Kidney (tissue), 14 donors: ENCODE results near the gene MVB12A. TPM values are rescaled to one million over a fixed set of nuclear protein-coding genes. Genes with fewer than 3 reads are reported as not detected.

Experiments used
- DNase-seq, 5 donors: peaks; one replicate each; pipeline ENCODE4 v3.0.0-alpha.2; 2013 to 2020
- FAIRE-seq: peaks from 2 replicates; lab custom pipeline; 2012; peaks lifted over from hg19 to GRCh38; lab: Jason Lieb, UNC
- H3K27ac ChIP-seq, 2 donors: one replicate each; pipeline ENCODE4 v1.7.0; 2013; ENCODE audit warnings: low read depth in 2 of 2, low read length in 2 of 2, inconsistent platforms in 1 of 2
- H3K27me3 ChIP-seq: one replicate; pipeline ENCODE4 v1.7.1; 2013; ENCODE audit warnings: low read length, inconsistent platforms; ENCODE audit not compliant: control insufficient read depth, insufficient read depth
- H3K36me3 ChIP-seq, 3 donors: one replicate each; pipeline versions ENCODE4 v1.7.0 to v1.7.1; 2013; ENCODE audit warnings: low read length in 3 of 3, control low read depth in 1 of 3, inconsistent platforms in 1 of 3; ENCODE audit not compliant: insufficient read depth in 3 of 3, control insufficient read depth in 2 of 3
- H3K4me1 ChIP-seq, 3 donors: one replicate each; pipeline versions ENCODE4 v1.7.0 to v1.7.1; 2013; ENCODE audit warnings: low read length in 3 of 3, inconsistent platforms in 1 of 3, low read depth in 1 of 3; ENCODE audit not compliant: control insufficient read depth in 2 of 3, insufficient read depth in 2 of 3
- H3K4me3 ChIP-seq, 3 donors: one replicate each; pipeline versions ENCODE4 v1.7.0 to v1.8.1; 2013; ENCODE audit warnings: low read length in 3 of 3, control low read depth in 1 of 3, inconsistent platforms in 1 of 3
- H3K9ac ChIP-seq, 3 donors: one replicate each; pipeline versions ENCODE4 v1.7.0 to v1.7.1; 2013; ENCODE audit warnings: low read length in 3 of 3, control low read depth in 1 of 3, inconsistent platforms in 1 of 3
- H3K9me3 ChIP-seq, 3 donors: one replicate each; pipeline versions ENCODE4 v1.7.0 to v1.7.1; 2013; ENCODE audit warnings: low read length in 3 of 3, control low read depth in 1 of 3, inconsistent platforms in 1 of 3; ENCODE audit not compliant: control insufficient read depth in 2 of 3, insufficient read depth in 1 of 3
- intact Hi-C: fragments of 100-400 bp; cut with DNase I; formaldehyde crosslinking; loops from one replicate; pipeline ENCODE4 v1.11.1; 2022
- polyA plus RNA-seq: library from polyadenylated mRNA; stranded (reverse); fragments of 350-450 nt; fragmentation: Illumina TruSeq; extraction: RNeasy Lipid Tissue Mini Kit (QIAGEN cat#74804); gene quantifications from one replicate; pipeline ENCODE4 v1.2.3, GENCODE V29; 2014; ENCODE audit warnings: low read depth, low replicate concordance; ENCODE audit not compliant: insufficient read depth
- total RNA-seq: library from RNA; stranded (reverse); fragmentation: NEBNext Ultra II Directional; extraction: Animal tissue kit (Norgen Biotek cat#: 25700); gene quantifications from one replicate; pipeline ENCODE4 v1.2.1, GENCODE V29; 2021
- TF ChIP-seq, protein P1 (sequence below): IDR thresholded peaks from 3 replicates; pipeline ENCODE4 v1.5.1; 2012; ENCODE audit warnings: mild to moderate bottlenecking, moderate library complexity, borderline replicate concordance; ENCODE audit not compliant: insufficient read depth; ENCODE audit errors: extremely low read depth
- donor health status: control.
- donor health status: control.
- donor health status: control.
- donor health status: control.
- donor health status: control.
- donor health status: DM: yes; HTN: yes; CAD: no.
- donor health status: Normal renal cell carcinoma (clear cell type).

The MVB12A gene
- total and polyA plus RNA-seq, 2 donors from 2014 or later: 57.6 to 88.3 TPM

DNA sequence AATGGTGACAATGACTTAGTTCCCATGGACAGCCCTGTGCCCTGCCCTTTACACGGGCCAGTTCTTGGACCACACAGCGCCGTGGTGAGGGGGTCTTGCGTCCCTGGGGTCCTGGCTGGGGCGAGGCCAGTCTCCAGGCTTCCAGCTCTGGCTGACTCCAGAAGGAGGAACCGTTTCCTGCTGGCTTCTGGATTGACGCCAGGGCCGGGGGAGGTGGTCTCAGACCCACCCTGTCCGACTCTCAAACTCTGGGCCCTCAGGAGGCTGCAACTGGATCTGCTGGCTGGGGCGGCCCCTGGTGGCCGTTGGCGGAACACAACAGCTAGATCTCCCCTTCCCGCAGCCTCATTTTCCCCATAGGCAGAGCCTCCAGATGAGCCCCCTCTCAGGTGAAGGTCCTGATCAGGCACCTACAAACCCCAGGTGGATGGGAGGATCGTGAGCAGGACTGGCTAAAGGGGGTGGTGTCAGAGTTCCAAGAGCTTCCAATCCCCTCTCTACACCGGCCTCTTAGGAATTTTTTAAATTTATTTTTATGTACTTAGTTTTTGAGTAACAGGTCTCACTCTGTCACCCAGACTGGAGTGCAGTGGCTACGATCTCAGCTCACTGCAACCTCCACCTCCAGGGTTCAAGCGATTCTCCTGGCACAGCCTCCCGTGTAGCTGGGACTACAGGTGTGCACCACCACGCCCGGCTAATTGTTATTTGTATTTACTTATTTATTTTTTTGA, 33.8 kb upstream of the MVB12A start:
- DNase-seq: peak; percentile 77 to 89 (median 88)
- H3K27ac ChIP-seq: no peak overlapping the region
- TF ChIP-seq, protein P1, sequence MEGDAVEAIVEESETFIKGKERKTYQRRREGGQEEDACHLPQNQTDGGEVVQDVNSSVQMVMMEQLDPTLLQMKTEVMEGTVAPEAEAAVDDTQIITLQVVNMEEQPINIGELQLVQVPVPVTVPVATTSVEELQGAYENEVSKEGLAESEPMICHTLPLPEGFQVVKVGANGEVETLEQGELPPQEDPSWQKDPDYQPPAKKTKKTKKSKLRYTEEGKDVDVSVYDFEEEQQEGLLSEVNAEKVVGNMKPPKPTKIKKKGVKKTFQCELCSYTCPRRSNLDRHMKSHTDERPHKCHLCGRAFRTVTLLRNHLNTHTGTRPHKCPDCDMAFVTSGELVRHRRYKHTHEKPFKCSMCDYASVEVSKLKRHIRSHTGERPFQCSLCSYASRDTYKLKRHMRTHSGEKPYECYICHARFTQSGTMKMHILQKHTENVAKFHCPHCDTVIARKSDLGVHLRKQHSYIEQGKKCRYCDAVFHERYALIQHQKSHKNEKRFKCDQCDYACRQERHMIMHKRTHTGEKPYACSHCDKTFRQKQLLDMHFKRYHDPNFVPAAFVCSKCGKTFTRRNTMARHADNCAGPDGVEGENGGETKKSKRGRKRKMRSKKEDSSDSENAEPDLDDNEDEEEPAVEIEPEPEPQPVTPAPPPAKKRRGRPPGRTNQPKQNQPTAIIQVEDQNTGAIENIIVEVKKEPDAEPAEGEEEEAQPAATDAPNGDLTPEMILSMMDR: peak; percentile 80
- H3K9me3 ChIP-seq: no peaks in the 10 kb centered on the region
- H3K36me3 ChIP-seq: no peaks in the 10 kb centered on the region
- no peak overlapping the region for H3K4me3 ChIP-seq
- intact Hi-C loops: no loop called here
- peaks cover 0 to 3% (median 0%) of the 10 kb centered on the region in 3 donors for H3K4me1 ChIP-seq
- no peak for FAIRE-seq
- H3K27me3 ChIP-seq: no peaks in the 10 kb centered on the region
- no peak overlapping the region for H3K9ac ChIP-seq

DNA sequence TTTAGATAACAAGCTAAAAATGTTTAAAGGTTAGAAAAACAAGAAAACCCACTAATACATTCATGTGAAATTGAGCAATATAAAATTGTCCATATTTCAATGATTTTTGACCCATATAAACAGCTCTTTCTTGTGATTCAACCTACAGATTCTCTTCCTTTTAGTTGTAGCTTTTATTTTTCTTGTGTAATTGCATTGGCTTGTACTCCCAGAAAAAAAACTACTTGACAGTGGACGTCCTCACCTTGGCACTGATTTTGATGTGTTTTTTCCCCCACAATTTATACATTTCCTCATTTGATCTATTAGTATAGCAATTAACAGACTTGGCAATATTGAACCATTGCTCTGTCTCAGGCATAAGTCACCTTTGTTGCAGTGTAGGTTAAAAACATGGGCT, 30.6 kb upstream of the MVB12A start:
- FAIRE-seq: no peak
- no peaks in the 10 kb centered on the region for H3K9me3 ChIP-seq

DNA sequence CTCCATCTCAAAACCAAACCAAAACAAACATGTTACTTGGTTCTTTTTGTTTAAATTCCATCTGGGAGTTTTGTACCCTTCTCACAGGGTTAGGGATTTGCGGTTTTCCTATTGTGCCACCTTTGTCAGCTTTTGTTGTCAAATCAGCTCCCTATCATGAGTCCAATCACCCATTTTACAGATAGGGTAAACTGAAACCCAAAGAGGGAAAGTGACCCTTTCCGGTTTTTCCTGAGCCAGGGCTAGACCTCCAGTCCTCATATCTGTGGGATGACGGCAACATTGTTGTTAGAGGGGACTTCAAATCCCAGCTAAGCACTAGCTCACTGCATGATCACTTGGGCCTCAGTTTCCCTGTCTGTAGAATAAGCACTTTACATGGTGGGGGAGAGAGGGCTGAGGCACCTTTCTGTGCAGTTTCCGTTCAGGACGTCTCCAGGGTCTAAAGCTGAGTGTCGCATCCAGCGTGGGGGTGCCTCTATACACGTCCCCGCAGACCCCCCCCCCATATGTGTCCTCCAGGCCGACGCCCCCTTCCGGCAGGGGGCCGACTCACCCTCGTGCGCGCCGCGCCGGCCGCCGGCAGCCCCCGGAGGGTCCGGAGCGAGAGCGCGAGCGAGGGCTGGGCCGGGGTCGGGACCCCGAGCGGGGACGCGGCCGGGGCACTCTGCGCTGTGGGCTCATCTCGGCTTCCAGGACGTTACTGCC, 29.7 kb upstream of the MVB12A start:
- Histone ChIP-seq H3K4me3 (peak overlapping the region; percentile 47 to 54 (median 52)), H3K27me3 (no peaks in the 10 kb centered on the region)
- FAIRE-seq: no peak

More for the DNA sequence above, 30.6 kb upstream of the MVB12A start:
- peaks cover 0 to 9% (median 4%) of the 10 kb centered on the region in 3 donors for H3K4me1 ChIP-seq
- H3K27me3 ChIP-seq: no peaks in the 10 kb centered on the region
- no peak overlapping the region for H3K4me3 ChIP-seq
- H3K36me3 ChIP-seq: no peaks in the 10 kb centered on the region
- no peak overlapping the region for H3K9ac ChIP-seq
- intact Hi-C loops: no loop called here
- TF ChIP-seq, protein P1: no peak
- no peak overlapping the region for H3K27ac ChIP-seq
- no peak for DNase-seq

More for the DNA sequence above, 29.7 kb upstream of the MVB12A start:
- TF ChIP-seq, protein P1: no peak
- H3K27ac ChIP-seq: no peak overlapping the region
- no peaks in the 10 kb centered on the region for H3K36me3 ChIP-seq
- peaks cover 0 to 9% (median 4%) of the 10 kb centered on the region in 3 donors for H3K4me1 ChIP-seq
- H3K9me3 ChIP-seq: no peaks in the 10 kb centered on the region
- intact Hi-C loops: no loop called here
- H3K9ac ChIP-seq: no peak overlapping the region
- no peak for DNase-seq
